Measurements from ENCODE around the gene NFKBIL1.
A peak's percentile ranks its signal among the peaks of the same experiment; 100 is the strongest.
"Not testable (repeated sequence)": the region's sequence is repeated elsewhere in the genome, so short reads cannot be mapped to it uniquely, and the experiment has no call there.

The NFKBIL1 gene

DNA sequence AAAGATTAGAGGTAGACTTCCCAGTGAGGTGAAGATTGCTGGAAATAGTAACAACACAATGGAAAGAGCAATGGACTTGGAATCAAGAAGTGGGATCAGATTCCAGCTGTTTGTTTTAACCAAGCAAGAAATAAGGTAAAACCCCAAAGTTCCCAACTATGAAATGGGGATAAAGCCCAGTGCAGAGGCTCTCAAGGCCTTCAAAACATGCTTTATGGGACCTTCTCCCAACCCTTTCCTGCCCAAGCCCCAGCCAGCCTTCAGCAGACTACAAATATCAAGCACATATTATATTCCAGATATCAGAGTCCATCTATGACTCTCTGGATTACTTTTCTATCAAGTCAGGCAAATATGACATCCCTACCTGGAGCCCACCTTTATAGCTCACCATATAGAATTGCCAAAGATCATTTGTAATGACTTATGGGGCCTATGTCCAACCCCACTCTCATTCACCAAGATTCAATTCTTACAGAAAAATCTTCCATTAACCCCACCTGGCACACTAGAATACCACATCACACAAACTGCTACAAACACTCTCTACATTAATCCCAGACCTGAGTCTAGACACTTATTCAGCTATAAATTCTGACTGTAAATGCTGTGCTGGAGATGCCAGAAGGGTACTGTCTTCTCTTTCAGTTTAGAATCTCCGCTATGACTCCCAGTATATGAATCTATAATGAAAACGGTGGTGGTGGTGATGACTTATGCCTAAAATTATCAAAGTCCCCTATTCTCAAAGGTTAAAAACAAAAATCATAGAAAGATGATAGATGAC lies 11.7 kb upstream of the NFKBIL1 start:
- DNase-seq = no peak

DNA sequence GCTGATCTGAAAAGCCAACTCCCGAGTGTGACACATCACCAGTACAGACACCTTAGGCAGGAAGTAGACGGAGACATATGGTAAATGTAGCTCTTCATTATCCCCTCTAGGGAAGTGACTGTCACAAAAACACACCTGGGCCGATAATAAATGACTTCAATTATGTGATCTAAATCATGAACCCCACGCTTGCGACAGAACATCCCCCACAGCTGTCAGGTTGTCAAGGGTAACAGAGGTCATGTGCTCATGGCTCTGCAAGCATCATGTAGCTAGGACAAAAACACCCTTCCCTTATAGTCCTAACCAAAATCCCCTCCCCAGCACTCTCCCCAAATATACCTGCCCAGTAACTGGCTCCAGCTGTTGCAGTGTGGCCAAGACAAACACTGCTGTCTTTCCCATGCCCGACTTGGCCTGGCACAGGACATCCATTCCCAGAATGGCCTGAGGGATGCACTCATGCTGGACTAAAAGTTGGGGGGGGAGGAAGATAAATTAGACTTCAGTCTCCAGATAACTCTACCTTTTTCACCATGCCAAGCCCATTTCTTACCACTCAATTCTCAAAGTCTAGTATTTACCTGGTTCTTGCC lies 8.5 kb upstream of the NFKBIL1 start:
- no peak for DNase-seq

DNA sequence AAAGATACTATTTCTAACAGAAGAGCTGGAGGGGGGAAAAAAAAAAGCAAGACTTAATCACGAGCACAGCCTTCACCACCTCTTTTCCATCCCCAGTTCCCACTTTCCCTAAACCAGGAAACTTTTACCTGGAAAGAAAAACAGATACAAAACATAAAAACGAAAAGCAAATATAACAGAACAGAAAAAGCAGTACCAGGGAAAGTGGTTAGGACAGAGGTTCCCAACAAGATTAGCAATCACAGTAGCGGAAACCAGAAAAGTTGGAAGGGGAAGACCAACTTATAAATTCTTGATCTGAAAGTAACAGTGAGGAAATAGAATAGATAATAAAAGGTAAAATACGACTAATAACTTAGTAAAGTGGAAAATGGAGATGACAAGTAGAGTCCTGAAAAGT lies 6.8 kb upstream of the NFKBIL1 start:
- no peak for DNase-seq

DNA sequence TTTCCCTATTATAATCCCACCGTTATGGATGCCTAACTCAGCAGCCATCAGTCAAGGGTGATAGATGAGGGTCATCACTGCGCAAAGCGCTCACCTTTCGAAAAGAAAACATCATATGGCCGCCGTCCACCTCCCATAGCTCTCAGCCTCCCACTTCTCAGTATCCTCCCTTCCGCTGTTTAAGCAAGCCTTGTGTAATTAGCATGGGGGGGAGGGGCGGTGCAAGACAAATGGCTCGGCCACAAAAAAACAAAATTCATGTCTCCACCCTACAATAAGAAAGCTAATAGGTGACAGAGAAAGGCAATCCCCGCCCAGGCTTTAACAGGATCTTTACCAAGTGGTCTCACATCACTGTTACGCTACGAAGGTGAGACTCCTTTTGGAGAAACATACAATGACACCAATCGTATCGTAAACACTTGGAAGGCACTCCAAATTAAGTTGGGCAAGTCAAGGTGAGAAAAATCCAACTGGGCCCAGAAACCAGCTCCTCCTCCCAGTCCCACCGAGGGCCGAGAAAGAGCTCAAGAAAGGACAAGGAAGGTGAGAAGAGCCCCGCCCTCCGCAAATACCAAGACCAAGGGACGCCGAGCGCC lies 6.2 kb upstream of the NFKBIL1 start:
- DNase-seq = no peak

DNA sequence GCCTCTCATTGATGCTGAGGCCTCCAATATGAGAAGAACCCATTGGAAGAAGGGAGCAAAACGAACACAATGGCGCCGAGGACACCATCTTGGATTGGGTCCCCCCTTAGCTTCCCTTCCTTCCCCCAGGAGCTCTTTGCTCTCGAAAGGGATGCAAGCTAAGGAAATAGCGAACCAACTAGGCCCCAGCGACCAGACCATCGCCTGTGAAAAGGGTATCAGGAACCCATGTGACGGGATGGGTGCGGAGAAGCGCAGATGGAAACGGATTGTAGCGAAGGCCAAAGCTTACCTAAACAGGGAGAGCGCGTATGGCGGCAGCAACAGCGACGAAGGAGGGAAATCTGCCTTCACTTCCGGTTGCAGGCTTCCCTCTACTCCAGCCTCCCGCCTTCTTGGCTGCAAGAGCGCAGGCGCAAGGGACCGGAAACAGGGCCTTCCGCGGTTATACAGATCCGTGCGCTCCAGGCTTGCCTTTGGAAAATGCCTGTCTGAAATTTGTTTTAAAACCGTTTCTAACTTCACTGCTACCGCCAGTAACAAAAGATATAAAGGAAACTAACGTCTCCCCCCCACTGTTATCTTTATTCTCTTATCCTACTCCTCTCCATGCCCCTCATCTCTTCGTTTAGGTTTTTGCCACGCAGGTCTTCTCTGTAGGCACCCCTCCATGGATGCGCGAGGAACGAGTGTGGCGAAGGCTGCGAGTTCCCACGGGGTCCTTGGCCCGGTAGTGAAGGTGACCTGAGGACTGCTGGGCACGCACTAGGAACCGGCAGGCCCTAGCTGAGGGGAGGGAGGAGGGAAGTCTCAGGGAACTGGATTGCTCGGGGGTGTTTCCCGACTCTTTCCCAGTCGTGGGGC lies 5.5 kb upstream of the NFKBIL1 start, which contains the start of gene DDX39B:
TSS of gene DDX39B (minus strand) at position 346 of the 864 bp plus-strand sequence. CDS start 1,471 bp downstream, outside the sequence.
- DNase-seq = peak; percentile 92

DNA sequence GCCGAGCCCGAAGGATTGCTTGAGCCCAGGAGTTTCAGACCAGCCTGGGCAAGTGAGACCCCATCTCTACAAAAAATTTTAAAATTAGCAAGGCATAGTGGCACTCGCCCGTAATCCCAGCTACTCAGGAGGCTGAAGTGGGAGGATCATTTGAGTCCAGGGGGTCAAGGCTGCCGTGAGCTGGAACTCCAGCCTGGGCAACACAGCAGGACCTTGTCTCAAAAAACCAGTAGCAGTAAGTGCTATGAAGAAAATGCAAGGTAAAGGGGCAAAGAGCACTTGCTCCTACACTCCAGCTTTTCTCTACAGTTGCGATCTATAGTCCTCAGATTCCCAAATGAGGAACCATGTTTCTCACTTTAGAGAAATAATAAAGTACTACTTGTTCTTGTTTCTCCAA lies 3.8 kb upstream of the NFKBIL1 start:
- no peak for DNase-seq

DNA sequence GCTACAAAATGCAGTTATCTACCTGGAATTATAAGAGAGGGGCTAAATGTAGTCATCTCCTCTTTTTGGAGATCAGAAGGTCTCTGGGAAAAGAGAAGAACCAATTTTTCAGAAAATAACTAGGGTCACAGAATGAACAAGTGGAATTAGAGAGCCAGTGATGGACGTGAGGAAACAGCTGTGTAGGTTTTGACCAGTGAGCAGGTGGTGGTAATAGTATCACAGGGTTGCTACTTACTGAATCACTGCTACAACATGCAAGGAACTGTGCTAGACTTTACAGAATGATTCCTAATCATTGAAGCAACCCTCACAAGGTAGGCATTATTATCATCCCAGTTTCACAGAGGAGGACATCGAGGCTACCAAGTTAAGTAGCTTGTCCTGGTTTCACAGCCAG lies 2.7 kb upstream of the NFKBIL1 start:
- DNase-seq = no peak

DNA sequence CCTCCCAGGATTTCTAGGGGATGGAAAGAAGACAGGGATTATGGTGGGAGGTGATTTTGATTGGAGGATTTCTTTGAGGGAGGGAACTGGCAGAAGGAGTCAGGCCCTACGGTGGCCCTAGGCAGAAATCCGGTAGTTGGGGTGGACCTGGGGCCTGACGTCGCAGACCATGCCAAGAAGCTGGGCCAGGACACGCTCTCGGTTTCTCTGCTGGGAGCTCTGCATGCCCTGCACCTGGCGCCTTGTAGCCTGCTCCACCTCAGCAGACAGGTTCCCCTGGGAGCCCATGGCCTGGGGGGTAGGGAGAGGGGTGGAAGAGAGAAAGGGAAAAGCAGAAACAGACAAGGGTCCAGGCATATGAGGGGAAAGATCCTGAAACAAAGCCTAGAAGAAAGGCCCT lies 2.1 kb upstream of the NFKBIL1 start:
- no peak for DNase-seq

DNA sequence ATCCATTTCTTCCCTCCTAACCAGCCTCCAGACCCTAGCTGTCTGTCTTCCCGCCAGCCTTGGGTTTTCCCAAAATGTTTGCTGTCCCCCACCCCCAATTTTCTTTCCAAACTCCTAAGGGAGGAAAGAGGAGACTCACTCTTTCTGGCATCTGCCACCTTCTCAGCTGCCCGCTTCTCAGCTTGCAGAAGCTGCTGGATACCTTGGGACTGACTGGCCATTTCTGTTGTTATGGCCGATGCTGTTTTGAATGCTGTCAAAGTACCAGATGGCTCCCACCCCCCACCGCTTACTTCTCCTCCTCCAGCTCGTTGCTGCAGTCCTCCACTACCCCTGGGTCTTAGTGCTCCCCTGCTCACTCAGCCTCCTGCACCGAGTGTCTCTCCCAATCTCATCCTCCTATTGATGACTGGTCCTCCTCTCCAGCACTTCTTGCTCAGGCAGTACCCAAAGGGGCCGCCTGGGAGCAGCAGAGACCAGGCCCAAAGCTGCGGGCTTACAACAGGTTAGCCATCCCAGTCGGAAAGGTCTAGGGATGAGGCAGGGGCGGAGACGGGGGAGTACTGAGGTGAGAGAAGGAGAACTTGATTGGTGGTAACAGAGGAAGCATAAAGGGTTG lies 960 bp upstream of the NFKBIL1 start, which contains the start of gene ATP6V1G2:
TSS of gene ATP6V1G2 (minus strand) at position 270 of the 619 bp plus-strand sequence. CDS start at position 221, 49 bp downstream.
- DNase-seq = peak; percentile 94

DNA sequence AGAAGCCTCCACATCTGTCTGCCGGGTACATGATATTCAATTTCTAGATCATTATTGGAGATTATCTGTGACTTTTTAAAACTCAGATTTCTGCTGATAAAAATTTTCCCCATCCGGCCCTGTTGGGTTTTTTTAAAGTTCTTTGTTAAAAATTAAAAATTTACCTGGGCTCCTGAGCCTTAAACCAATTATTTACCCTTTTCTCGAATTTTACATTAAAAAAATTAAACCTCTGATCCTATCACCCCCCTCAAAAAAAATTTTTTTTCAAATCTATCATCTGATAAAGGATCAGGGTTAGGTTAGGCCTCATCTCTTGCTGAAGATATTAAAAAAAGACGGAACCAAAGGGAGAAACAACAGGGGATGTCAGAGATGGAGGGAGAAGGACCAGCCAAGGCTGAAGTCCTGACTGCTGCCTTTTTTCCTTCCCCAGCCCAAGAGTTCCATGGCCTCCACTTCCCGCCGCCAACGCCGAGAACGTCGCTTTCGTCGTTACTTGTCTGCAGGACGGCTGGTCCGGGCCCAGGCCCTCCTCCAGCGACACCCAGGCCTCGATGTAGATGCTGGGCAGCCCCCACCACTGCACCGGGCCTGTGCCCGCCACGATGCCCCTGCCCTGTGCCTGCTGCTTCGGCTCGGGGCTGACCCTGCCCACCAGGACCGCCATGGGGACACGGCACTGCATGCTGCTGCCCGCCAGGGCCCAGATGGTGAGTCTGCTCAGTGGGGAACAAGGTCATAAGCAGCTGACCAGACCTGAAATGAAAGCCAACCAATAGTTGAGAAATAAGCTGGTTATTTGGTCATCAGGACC lies 527 bp downstream of the NFKBIL1 start:
- DNase-seq = no peak

DNA sequence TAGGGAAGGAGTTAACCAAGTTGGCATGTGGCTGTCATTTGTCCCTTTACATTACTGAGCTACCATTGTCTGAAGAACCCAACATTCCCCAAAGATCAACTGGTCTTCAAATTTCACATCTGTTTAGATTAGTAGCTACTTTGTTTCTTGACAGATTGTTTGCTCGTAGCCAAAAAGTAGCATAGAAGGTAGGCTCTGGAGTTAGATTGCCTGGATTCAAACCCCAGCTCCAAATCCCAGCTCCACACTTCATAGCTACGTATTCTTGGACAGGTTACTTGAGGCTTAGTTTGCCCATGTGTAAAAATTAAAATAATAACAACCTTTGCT lies 1.1 kb downstream of the NFKBIL1 start:
- no peak for DNase-seq

DNA sequence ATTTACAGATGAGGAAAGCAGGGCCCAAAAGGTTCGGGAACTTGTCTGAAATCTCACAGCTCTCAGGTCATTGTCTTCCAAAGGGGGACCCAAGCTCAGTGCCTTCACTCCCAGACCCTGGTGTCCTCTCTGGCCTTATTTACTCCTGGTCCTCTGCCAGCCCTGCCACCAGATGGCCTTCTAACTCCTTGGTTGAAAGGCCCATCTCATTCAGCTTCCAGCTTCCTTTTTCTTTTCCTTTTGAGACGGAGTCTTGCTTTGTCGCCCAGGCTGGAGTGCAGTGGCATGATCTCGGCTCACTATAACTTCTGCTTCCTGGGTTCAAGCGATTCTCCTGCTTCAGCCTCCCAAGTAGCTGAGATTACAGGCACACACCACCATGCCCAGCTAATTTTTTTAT lies 4.0 kb downstream of the NFKBIL1 start:
- not testable (repeated sequence) for DNase-seq

DNA sequence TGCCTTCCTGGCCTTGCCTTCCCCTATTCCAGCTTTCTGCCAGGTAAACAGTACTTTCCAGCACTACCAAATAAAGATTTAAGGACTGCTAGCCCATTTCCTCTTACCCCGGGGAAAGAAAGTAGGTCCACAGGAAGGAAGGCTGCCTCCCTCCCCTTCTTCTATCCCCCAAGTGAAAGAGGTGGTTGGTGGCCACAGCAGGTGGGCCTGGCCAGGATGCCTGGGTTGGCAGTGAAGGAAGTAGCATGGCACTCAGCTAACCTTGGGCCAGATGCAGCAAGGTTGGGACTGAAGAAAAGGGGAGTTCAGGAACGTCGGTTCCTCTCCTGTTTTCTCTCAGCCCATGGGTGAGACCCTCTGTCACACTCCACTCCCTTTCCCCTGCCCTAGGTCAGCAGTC lies 8.9 kb downstream of the NFKBIL1 start:
- DNase-seq = no peak

DNA sequence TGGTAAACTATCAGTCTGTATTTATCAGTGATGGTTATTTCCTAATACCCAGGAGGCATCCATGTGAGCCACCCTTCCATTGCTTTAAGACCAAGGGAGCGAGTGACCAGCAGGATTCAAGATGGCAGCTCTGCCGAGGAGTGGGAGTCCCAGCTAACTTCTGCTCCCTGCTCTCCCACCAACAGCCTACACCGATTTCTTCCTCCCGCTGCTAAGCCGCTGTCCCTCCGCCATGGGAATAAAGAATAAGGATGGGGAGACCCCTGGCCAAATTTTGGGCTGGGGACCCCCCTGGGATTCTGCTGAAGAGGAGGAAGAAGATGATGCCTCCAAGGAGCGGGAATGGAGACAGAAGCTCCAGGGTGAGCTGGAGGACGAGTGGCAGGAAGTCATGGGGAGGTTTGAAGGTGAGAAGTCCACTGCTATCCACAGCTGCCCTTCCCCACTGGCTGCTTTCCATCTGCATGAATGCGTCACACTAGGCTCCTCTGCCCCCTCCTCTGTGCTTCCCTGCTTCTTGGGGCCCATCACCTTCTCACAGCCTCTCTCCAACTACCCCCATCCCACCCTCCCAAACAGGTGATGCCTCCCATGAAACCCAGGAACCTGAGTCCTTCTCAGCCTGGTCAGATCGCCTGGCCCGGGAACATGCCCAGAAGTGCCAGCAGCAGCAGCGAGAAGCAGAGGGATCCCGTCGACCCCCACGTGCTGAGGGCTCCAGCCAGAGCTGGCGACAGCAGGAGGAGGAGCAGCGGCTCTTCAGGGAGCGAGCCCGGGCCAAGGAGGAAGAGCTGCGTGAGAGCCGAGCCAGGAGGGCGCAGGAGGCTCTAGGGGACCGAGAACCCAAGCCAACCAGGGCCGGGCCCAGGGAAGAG lies 10.3 kb downstream of the NFKBIL1 start:
- DNase-seq = no peak

DNA sequence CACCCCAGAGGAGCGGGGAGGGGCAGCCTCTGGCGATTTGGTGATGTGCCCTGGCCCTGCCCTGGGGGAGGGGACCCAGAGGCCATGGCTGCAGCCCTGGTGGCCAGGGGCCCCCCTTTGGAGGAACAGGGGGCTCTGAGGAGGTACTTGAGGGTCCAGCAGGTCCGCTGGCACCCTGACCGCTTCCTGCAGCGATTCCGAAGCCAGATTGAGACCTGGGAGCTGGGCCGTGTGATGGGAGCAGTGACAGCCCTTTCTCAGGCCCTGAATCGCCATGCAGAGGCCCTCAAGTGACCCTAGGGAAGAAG lies 10.9 kb downstream of the NFKBIL1 start:
- DNase-seq = no peak

DNA sequence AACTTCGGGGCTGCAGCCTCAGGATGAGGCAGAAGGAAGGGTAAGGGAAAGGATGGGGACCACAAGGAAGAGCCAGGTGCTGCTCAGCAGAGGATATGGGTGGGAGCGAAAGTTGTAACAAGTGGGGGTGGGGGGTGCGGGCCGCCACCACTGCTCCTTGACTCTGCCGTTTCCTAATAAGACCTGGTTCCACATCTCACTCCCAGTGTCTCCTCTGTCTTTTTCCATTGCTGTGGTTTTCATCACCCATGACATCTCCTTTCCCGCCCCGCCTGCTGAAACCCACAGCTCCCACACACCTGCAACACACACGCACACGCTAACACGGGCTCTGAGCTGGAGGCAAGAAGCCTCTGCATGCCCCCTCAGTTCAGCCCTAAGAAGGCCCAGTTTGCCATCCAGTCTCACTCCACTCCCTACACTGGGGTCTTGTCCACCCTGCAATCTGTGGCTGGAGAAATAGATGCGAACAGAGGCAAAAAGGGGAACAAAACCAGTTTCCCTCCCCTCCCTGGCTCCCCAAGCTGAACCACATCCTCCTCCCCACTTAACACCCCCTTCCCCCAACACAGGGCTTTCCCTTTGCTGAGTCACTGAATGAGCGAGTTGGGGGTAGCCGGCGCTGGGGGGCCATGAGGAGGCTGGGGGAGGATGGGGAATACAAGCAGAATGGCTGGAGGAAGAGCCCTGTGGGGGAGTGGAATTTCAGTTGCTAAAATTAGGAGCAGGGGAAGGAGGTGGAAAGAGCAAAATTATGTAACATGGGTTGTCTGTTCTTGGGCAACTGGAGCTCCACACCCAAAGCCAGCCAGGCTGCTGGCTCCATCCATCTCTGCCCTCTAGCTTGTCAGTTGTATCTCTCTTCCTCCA lies 11.5 kb downstream of the NFKBIL1 start:
- DNase-seq = no peak

DNA sequence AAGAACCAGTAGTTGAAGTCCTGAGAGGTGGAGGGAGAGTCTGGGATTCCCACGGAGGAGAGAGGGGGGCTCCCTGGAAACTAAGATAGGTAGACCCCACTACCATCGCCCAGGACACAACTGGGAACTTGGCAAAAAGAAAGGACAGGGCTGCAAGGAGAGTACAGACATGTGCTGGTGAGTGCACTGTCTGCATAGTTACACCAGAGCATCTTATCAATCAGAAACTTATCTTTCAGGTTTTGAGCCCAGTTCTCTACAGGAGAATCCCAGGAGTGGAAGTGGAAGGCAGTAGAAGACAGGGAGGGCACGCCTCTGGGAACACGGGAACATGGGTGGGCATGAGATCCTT lies 12.2 kb downstream of the NFKBIL1 start:
- DNase-seq = no peak

DNA sequence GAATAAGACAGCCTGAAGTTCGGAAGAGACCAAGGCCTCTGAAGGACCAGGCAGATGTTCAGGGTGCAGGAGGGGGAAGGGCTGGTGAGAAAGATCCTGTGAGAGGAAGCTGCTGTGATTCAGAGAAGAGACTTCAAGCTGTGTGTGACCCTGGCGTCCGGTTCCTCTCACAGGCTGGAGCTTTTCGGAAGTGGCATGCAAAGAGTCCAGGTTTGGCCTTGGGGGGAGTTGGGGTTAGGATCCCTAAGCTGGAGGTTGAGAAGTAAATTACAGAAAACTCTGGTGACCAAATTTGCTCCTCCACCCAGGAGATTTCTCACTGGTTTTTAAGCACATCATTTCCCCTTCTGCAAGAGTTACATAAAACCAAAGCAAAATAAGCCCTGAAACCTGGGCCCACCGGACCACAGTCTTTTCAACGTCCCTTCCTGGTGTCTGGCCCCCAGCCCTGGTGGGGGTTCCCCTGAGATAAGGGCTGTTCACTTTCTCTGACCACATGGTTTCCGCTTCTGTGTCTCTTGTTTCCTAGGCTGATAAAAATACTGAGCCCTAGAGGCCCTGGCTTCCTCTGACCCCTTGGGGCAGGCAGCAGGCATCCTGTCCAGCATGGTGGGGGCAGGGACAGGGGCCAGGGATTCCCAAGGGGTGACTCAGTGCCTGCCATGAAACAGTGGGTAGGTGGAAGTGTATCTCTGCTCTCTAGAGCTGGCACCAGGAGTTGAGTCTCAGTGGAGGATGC lies 12.7 kb downstream of the NFKBIL1 start:
- no peak for DNase-seq

DNA sequence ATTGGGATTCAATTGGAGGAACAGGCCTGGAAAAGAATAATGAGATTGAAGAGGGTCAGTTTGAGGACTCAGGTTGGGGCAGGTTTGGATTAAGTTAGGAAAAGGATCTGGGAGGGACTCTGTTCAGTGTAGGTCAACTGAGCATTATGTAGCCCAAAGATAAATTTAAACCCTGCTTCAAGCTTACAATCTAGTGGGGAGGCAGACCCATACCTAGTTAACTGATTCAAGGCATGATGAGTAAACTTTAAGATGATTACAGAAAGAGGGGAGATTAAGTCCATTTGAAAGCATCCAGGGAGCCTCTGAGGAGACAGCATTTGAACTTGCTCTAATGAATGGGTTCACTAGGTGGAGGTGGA lies 13.3 kb downstream of the NFKBIL1 start:
- no peak for DNase-seq
